Measurements from ENCODE around the gene SPINK4. TPM values are rescaled to one million over a fixed set of nuclear protein-coding genes. Genes with fewer than 3 reads are reported as not detected.
A peak's percentile ranks its signal among the peaks of the same experiment; 100 is the strongest.

SPINK4 gene
- total RNA-seq, 1 experiment from 2014 or later = not detected

DNA sequence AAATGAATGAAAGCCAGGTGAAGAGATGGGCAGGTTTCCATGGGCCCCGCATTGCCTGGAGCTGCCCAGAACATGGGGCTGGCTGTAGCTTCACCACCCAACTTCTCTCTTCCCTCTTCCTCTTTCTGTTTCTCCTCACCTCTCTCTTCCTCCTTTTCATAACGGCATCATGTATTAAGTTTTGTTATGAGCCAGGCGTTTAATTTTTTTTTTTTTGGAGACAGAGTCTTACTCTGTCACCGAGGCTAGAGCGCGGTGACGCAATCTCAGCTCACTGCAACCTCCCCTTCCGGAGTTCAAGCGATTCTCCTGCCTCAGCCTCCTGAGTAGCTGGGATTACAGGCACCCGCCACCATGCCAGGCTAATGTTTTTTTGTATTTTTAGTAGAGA lies 13.0 kb upstream of the SPINK4 start:
- H3K9me3 Mint-ChIP-seq (ENCODE audit: low read depth, unreplicated experiment) = no peaks in the 10 kb centered on the region
- CTCF ChIA-PET = no interaction called here
- no TSS peak for BruUV-seq (replicated peaks)
- H3K27ac Mint-ChIP-seq (ENCODE audit: unreplicated experiment) = no peak overlapping the region
- TF ChIP-seq, protein P1, sequence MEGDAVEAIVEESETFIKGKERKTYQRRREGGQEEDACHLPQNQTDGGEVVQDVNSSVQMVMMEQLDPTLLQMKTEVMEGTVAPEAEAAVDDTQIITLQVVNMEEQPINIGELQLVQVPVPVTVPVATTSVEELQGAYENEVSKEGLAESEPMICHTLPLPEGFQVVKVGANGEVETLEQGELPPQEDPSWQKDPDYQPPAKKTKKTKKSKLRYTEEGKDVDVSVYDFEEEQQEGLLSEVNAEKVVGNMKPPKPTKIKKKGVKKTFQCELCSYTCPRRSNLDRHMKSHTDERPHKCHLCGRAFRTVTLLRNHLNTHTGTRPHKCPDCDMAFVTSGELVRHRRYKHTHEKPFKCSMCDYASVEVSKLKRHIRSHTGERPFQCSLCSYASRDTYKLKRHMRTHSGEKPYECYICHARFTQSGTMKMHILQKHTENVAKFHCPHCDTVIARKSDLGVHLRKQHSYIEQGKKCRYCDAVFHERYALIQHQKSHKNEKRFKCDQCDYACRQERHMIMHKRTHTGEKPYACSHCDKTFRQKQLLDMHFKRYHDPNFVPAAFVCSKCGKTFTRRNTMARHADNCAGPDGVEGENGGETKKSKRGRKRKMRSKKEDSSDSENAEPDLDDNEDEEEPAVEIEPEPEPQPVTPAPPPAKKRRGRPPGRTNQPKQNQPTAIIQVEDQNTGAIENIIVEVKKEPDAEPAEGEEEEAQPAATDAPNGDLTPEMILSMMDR (IDR thresholded peaks at IDR 0.05; ENCODE audit: unreplicated experiment) = no peak
- no peaks in the 10 kb centered on the region for H3K27me3 Mint-ChIP-seq (ENCODE audit: unreplicated experiment)
- intact Hi-C loops (cut with micrococcal nuclease; ENCODE audit: unreplicated experiment) = loop anchor here (5.0 kb wide), 1 partner anchor 65 kb away; the partner anchor contains the start of gene NFX1
- no peak for DNase-seq
- peaks cover 30% of the 10 kb centered on the region for H3K4me1 Mint-ChIP-seq (ENCODE audit: low read depth, unreplicated experiment)
- H3K36me3 Mint-ChIP-seq (ENCODE audit: insufficient read depth, unreplicated experiment) = peaks cover 6% of the 10 kb centered on the region
- H3K4me3 Mint-ChIP-seq (ENCODE audit: low read depth, unreplicated experiment) = no peak overlapping the region

DNA sequence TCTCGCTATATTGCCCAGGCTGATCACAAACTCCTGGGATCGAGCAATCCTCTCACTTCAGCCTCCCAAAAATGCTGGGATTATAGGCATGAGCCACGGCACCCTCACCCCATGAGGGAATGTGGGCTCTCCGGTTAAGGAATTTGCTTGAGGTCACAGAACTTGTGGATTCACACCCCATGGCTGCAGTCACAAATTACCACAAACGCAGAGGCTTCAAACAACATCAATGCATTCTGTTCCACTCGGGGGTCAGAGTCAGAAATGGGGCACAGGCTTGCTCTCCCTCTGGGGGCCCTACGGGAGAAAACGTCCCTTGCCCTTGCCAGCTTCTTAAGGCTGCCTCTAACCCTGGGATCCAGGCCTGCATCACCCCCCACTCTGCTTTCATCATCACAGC lies 12.2 kb upstream of the SPINK4 start:
- TF ChIP-seq, protein P1 (IDR thresholded peaks at IDR 0.05; ENCODE audit: unreplicated experiment) = no peak
- Mint-ChIP-seq H3K27ac (ENCODE audit: unreplicated experiment) (no peak overlapping the region), H3K27me3 (ENCODE audit: unreplicated experiment) (no peaks in the 10 kb centered on the region), H3K36me3 (ENCODE audit: insufficient read depth, unreplicated experiment) (peaks cover 11% of the 10 kb centered on the region), H3K4me1 (ENCODE audit: low read depth, unreplicated experiment) (peaks cover 38% of the 10 kb centered on the region), H3K9me3 (ENCODE audit: low read depth, unreplicated experiment) (peaks cover 2% of the 10 kb centered on the region), H3K4me3 (ENCODE audit: low read depth, unreplicated experiment) (no peak overlapping the region)
- no TSS peak for BruUV-seq (replicated peaks)
- CTCF ChIA-PET = no interaction called here
- intact Hi-C loops (cut with micrococcal nuclease; ENCODE audit: unreplicated experiment) = loop anchor here (5.0 kb wide), 1 partner anchor 65 kb away; the partner anchor contains the start of gene NFX1
- no peak for DNase-seq

DNA sequence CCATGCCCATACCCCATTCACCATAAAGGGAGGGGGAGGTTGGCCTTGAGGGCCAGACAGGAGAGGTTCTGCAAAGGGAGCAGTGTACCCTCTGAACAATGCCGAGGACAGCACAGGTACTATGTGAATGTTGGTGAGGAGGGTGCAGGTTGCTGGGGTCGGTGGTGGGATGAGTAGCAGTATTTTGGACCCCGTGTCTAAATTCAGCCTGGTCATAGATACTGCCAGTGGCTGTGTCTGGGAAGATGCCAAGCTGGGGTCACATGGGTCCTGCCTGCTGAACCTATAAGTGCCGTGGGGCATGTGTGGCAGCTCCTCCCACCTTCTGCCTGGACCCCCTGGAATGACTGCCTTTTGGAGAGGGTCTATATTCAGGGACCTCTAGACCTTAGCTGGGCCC lies 11.4 kb upstream of the SPINK4 start:
- BruUV-seq (replicated peaks) = no TSS peak
- no peak for DNase-seq
- Mint-ChIP-seq H3K4me1 (ENCODE audit: low read depth, unreplicated experiment) (peaks cover 45% of the 10 kb centered on the region), H3K27ac (ENCODE audit: unreplicated experiment) (no peak overlapping the region), H3K36me3 (ENCODE audit: insufficient read depth, unreplicated experiment) (peaks cover 16% of the 10 kb centered on the region), H3K4me3 (ENCODE audit: low read depth, unreplicated experiment) (no peak overlapping the region), H3K27me3 (ENCODE audit: unreplicated experiment) (no peaks in the 10 kb centered on the region), H3K9me3 (ENCODE audit: low read depth, unreplicated experiment) (peaks cover 5% of the 10 kb centered on the region)
- TF ChIP-seq, protein P1 (IDR thresholded peaks at IDR 0.05; ENCODE audit: unreplicated experiment) = no peak
- CTCF ChIA-PET = no interaction called here
- intact Hi-C loops (cut with micrococcal nuclease; ENCODE audit: unreplicated experiment) = loop anchor here (1.0 to 5.0 kb wide), 2 partner anchors 36 to 64 kb away; partner anchors contain the start of genes BAG1 and NFX1

DNA sequence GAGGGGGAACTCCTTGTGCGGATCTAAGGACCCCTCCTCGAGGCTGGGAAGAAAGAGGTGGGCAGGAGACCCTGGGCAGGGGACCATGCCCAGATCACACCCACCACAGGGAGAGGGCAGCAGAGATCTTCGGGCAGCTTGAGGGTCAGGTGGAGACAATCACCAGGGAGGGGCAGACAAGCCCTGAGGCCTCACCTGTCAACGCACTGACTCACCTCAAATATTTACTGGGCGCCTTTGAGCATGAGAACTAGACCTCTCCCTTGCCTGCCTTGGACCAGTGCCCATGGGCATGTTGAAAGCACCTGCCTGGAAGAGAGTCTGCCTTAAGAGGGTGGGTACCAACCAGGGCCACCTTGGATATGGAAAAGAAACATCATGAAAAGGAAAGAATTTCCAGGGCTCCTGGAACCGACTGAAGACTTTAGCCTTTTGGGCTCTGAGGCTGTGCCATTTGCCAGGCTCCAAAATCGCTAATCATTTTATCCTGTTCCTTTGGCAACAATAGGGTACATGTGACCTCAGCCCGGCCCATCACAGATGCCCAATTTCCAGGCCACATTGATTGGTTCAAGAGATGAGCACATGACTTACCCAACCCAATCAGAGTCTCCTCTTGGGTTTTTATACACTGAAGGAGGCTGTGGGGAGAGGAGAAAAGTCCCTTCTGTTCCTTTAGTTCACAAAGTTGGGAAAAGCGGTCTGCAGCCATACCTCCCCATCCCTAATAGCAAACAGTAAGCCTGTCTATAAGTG lies 10.4 kb upstream of the SPINK4 start:
- Mint-ChIP-seq H3K36me3 (ENCODE audit: insufficient read depth, unreplicated experiment) (peaks cover 16% of the 10 kb centered on the region), H3K9me3 (ENCODE audit: low read depth, unreplicated experiment) (peaks cover 5% of the 10 kb centered on the region), H3K27ac (ENCODE audit: unreplicated experiment) (peak overlapping the region; percentile 63), H3K27me3 (ENCODE audit: unreplicated experiment) (no peaks in the 10 kb centered on the region), H3K4me3 (ENCODE audit: low read depth, unreplicated experiment) (no peak overlapping the region), H3K4me1 (ENCODE audit: low read depth, unreplicated experiment) (peaks cover 51% of the 10 kb centered on the region)
- CTCF ChIA-PET = no interaction called here
- TF ChIP-seq, protein P1 (IDR thresholded peaks at IDR 0.05; ENCODE audit: unreplicated experiment) = peak; percentile 54
- no TSS peak for BruUV-seq (replicated peaks)
- DNase-seq = peak; percentile 91
- intact Hi-C loops (cut with micrococcal nuclease; ENCODE audit: unreplicated experiment) = loop anchor here (1.0 to 5.0 kb wide), 2 partner anchors 35 to 63 kb away; partner anchors contain the start of genes BAG1 and NFX1
